PFSK-1 (cell line): ENCODE measurements around the gene LIMK2.

Experiments
- REST ChIP-seq, 2 experiments: IDR thresholded peaks; 2 replicates each; pipeline versions ENCODE4 v1.6.1 to v1.8.0; 2011 to 2012; ENCODE audit warnings: low read depth in 2 of 2, low read length in 2 of 2, control low read depth in 1 of 2, inconsistent platforms in 1 of 2, mild to moderate bottlenecking in 1 of 2, moderate library complexity in 1 of 2; ENCODE audit not compliant: insufficient read depth in 1 of 2
- TAF1 ChIP-seq: IDR thresholded peaks from 2 replicates; pipeline ENCODE4 v1.6.1; 2012; ENCODE audit warnings: low read length, control low read depth, borderline replicate concordance; ENCODE audit not compliant: insufficient read depth

GRCh38 chr22:31177420-31178162 lies 34.5 kb upstream of the LIMK2 start:
- no peak for TF ChIP-seq REST (IDR thresholded peaks at IDR 0.05; ENCODE audit: insufficient read depth in 1 of 2, low read depth in 2 of 2, low read length in 2 of 2)
- no peak for TF ChIP-seq TAF1
